ENCODE data around the gene CCDC60.

Gene CCDC60

DNA sequence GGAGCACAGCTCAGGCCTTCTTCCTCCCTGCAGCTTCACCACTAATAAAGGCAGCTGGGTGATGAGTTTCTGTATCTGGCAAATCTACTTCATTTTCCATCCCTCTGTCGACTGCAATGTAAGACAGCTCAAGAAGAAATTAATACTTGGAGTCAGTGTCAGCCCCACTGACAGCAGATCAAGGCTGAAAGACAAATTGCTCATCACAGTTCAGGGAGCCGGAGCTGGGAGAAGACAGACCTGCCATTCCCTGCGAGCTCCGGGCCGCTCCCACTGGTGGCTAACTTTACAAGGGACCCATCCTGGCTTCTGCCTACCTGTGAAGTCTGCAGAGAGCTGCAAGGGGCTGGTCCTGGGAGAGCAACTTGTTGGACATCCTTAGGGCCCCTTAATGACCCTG lies 49.8 kb downstream of the CCDC60 start:
- DNase-seq (ENCODE audit: low read depth) = no peak

DNA sequence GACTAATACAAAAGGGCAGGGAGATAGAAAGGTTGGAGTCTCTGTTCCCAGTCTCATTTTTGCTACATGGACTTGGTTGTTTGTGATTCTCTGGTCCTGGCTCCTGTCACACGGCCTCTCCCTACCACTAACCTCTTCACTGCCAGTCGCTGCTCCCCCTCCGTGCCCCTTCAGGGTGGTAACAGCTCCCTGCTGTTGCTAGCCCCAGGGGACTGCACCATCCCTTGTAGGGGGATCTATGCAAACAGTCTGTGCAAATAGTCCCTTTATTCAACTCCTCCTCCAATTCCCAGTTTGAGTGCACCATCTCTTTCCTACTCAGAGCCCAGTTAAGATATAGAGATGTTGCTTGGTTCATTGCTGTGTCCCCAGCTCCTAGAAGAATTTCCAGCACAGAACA lies 51.1 kb downstream of the CCDC60 start:
- no peak for DNase-seq (ENCODE audit: low read depth)

DNA sequence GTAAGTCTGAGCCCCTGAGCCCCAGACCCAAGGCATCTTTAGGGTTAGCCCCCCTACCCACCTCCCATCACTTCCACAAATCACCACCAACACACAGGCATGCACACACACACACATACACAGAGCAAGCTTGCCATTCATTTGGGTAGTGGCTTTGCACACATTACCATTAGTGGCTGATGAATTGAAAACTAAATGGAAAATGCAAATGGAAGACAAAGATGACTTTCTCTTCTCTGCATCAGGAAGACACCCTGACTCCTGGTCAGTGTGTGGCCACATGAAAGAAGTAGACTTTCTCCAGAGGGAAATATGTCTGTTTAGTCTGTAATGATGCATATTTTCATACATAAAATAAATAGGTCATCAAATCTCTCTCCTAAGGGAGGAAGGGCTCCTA lies 55.2 kb downstream of the CCDC60 start:
- no peak for DNase-seq (ENCODE audit: low read depth)

DNA sequence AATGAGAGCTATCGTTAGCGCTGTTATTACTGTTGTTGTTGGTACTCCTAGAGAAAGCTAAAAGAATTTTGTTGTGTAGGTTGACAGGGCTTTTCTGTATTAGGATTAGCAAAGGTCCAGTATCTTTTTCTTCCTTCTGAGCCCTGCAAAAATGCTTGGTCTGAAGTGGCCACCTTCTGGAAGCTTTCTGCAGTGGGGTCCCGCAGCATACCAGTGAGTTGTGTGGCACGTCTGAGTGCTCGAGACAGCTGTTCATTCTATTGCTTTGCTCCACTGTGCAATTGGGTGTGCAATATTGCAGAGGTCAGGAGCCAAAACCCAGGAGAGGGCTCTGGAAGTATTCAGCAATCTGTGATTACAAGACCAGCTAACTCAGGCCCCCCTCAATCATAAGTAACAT lies 57.1 kb downstream of the CCDC60 start:
- no peak for DNase-seq (ENCODE audit: low read depth)

DNA sequence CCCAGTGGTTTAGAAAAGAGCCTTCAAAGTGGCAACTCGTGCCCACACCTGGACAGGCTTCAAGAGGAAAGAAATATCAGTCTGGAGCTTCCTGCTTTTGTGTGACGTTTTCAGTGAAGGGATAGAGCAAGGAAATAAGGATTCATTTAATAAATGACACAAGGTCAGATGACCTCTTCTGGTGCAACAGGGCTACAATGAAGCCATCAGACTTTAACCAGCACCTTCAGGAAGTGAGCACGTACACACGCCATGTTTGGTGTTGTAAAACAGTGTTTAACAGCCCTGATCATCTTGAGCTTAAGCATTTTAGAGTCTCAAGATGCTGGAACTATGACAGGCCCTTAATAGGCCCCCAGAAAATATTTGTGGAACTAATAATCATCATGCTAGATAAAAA lies 59.1 kb downstream of the CCDC60 start:
- DNase-seq (ENCODE audit: low read depth) = no peak

DNA sequence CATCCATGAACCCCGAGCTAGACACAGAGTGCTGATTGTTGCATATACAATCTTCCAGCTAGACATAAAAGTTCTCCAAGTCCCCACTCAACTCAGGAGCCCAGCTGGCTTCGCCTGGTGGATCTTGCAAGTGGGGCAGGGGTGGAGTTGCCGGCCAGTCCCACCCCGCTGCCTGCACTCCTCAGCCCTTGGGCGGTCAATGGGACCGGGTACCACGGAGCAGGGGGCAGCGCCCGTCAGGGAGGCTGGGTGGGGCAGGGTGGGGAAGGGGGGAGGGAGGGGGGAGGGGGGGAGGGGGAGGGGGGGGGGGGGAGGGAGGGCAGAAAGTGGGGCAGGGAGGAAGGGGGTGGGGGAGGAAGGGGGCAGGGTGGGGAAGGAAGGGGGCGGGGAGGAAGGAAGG lies 63.0 kb downstream of the CCDC60 start:
- DNase-seq (ENCODE audit: low read depth) = no peak

DNA sequence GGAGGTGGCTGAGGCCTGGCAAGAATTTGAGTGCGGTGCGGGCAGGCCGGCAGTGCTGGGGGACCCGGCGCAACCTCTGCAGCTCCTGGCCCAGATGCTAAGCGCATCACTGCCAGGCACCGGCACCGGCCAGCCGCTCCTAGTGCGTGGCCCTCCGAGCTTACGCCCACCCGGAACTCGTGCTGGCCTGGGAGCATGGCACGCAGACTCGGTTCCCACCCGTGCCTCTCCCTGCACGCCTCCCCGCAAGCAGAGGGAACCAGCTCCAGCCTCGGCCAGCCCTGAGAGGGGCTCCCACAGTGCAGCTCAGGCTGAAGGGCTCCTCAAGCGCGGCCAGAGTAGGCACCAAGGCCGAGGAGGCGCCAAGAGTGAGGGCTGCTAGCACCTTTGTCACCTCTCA lies 63.7 kb downstream of the CCDC60 start:
- DNase-seq (ENCODE audit: low read depth) = no peak

DNA sequence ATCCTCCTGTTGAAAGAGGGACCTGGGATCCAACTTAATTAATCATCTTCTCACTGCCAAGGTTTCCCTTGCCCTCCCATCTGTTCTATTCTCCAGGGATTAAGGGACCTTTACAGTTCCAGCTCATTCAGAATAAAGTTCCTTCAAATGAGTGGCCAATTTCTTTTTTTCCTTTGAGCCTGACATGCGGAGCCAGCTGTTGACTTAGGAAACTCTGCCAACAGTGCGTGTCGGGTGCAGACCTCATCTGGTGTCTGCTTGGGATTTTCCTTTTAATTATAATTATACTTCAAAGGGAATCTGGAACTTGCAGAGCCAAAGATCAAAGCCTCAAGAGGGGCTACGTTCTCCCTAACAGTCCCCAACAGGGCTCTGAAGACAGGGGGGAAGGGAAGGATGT lies 64.8 kb downstream of the CCDC60 start:
- no peak for DNase-seq (ENCODE audit: low read depth)

DNA sequence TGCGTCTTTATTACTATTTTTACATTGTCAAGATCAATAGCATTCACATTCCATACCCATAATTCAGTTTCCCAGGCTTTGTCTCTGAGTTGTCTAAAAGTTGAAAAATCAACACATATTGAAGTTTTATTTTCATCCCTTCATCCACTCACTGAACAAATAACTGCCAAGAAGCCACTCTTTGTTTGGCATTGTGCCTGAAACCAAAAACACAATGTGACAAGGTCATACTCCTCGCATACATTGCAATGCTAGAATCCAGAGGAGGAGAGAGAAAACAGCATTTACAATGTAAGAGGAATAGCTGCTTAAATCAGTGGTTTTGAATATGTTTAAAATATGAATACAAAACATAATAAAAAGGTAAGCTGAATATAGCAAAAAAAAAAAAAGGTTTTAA lies 71.8 kb downstream of the CCDC60 start:
- no peak for DNase-seq (ENCODE audit: low read depth)

DNA sequence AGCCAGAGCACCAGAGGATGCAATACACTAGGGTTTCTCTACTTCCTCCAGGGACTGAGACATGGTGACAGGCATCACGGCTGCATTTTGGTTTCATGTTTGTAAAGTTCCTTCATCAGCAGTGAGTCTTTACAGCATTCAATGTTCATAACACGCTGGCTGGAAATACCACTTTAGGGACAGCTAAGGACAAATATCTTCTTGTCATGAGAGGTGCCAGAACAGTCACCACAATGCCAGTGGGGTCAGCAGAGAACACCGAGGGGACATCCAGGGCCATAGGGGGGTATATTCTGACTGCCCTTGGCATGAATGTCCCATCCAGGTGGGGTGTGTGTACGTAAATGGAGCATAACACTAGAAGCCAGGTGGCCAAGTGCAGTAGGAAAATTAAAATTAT lies 72.3 kb downstream of the CCDC60 start:
- no peak for DNase-seq (ENCODE audit: low read depth)

DNA sequence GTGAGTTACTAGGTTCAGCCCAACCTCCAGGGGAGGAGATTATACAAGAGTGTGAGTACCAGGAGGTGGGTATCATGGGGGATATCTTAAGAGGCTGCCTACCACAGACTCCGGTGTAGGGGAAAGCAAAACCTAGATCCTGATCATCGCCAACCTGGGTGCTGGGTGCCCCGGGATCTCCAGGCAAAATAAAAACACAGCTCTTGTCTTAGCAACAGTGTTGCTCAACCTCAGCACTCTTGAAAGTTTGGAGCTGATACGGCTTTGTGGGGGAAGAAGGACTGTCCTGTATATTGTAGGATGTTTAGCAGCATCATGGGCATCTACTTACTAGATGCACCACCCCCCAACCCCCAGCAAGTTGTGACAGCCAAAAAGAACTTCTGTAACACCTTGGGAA lies 74.5 kb downstream of the CCDC60 start:
- DNase-seq (ENCODE audit: low read depth) = no peak

DNA sequence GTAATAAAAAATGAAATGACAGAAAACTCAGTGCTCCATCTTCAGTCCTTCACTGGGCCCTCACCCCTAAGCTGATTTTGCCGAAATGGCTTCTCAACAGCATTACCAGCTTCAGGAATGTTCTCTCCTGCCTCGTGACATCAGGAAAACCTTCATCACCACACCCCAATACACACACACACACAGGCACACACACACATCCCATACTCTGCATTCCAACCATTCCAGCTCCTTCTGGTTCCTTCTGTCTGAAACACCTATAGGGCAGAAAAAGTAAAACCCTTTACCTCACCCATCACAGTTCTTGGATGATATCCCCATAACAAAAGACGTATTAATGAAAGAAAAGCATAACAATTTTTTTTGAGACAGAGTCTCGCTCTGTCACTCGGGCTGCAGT lies 75.9 kb downstream of the CCDC60 start:
- no peak for DNase-seq (ENCODE audit: low read depth)

DNA sequence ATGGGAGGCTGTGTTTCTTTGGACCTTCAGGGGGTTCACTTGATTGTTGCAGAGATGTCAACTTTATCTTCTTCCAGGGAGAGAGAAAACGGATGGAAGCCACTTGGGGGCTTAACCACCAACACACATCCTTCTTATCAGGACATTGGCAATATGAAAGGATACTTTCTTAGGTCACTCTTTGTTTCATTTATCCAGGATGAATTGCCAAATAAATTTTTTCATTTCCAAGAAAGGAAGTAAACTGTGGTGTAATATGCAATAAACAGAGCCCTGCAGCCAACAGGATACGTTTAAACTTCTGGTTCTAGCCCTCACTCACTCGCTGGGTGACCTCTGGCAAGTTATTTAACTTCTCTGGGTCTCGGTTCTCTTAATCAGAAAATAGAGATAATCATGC lies 77.8 kb downstream of the CCDC60 start:
- DNase-seq (ENCODE audit: low read depth) = no peak

DNA sequence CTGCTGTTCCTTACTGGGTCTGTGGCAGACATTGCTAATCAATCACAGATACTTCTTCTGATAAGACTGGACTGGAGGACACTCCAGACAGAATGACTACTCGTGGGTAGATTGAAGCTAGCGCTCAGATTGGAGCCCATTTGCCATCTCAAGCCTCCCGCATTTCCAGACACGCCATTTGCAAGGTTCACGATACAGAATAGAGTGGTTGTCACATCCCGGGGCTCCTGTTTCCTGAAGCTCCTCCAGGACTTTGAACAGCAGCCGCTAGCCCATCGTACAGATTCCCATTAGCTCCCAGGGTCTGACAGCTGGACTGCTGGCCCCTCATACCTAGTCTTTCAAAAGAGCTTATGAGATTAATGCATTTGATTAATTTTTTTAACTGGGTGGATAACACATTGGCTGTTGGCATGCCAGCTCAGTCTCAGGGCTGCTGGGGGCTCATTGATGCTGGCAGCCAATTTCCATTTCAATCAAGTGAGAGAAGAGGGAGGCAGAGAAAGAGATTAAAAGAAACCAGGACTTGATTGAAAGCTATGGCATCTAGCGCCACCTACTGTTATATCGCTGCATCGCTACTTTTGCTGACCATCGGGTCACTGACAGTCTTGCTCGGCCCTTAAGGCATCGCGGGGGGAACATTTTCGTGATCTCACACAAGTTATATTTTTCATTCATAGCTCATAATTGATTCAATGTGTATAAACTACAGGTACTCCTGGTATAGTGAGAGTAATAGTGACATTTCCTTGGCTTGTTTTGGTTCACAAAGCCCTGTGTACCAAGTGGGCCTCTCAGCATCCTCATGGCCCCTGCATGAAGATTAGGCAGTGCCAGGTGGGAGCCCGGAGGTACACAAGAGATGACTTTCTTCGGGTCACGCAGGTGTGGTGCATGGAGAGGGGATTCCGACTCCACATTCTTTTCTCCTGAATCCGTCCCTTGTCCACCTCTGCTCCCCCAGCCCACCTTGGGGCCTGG lies 78.6 kb downstream of the CCDC60 start:
- DNase-seq (ENCODE audit: low read depth) = no peak

DNA sequence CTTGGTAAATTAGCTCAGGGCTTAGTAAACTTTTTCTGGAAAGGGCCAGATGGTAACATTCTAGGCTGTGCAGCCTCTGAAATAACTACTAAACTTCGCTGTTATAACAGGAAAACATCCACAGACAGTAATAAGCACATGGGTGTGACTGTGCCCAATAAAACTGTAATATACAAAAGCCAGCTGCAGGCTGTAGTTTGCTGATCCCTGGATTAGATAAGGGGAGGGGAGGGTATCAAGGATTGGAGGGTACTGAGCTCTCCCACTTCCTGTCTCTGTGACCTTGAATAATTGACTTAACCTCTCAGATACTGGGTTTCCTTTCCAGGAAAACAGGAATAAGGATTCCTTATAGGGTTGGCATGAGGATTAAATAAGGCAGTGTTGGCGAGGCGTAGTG lies 81.2 kb downstream of the CCDC60 start:
- no peak for DNase-seq (ENCODE audit: low read depth)

DNA sequence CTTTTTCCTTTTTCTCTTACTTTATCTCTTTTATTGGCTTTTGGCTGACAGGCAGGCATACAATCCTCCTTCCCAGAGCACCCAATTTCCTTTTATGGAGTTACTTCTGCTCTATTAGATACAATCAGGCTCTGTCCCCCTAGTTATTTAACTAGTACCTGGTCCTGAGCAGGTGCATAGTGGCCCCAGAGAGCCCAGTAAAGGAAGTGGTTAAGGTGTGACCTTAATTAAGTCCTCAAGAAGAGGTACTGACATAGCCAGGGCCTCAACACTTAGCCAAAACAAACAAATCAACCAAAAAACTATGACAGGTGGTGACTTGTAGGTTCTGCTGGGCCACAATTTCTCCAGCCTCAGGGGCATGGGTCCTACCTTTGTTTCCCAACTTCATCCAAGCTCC lies 82.9 kb downstream of the CCDC60 start:
- DNase-seq (ENCODE audit: low read depth) = no peak

DNA sequence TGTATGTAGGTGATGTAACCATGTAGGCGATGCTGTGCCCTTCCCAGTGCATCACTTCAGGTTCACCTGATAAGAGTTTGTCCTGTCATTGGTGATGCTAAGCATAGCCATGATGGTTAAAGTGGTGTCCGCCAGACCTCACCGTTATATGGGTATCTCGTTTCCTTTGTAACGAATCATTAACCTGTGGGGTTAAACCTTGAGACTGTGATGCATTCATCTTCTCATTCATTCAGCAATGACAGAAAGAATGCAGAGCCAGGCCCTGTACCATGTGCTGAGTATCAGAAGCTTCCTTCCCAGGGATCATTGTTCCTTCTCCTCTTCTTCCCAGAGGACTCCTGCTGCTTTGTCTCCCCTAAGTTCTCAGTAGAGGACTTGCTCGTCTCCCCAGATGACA lies 84.9 kb downstream of the CCDC60 start:
- DNase-seq (ENCODE audit: low read depth) = no peak

DNA sequence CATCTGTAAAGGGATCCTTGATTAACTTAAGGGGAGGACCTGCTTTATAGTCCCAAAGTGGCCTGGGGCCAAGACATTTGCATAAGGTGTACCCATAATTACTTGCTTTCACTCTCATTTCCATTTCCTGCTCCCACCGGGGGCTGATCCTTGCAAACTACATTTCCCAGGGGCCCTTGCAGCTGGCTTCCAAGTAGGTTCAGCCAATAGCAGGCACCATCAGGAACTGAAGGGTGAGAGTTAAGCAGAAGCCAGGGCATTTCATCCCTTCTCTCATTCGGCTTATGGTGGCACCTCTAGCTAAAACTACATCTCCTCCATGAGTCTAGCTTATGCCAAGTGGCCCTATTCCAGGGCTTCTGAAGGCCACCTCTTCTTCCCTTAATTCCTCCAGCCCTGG lies 88.8 kb downstream of the CCDC60 start:
- no peak for DNase-seq (ENCODE audit: low read depth)

DNA sequence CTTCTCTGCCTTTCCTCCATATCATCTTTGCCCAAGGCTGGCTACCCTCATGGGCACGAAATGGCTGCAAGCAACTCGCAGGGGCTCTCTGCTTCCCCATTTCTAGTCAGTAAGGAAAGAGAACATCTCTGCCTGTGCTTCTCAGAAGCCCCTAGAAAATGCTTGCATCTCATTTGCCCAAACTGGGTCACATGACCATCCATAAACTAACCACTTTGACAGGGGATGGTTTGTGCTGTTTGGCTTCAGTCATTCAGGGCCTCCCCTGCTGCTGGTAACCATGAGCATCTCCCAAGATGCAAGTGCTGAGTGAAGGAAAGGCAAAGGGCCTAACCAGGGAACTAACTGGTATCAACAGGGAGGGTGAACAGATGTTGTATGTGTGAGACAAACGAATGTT lies 91.1 kb downstream of the CCDC60 start:
- DNase-seq (ENCODE audit: low read depth) = no peak

DNA sequence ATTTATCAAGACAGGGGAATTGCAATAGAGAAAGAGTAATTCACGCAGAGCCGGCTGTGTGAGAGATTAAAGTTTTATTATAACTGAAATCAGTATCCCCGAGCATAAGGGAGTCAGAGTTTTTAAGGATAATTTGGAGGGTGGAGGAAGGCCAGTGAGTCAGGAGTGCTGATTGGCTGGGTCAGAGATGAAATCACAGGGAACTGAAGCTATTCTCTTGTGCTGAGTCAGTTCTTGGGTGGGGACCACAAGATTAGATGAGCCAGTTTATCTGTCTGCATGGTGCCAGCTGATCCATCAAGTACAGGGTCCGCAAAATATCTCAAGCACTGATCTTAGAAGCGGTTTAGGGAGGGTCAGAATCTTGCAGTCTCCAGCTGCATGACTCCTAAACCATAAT lies 96.6 kb downstream of the CCDC60 start:
- DNase-seq (ENCODE audit: low read depth) = no peak

DNA sequence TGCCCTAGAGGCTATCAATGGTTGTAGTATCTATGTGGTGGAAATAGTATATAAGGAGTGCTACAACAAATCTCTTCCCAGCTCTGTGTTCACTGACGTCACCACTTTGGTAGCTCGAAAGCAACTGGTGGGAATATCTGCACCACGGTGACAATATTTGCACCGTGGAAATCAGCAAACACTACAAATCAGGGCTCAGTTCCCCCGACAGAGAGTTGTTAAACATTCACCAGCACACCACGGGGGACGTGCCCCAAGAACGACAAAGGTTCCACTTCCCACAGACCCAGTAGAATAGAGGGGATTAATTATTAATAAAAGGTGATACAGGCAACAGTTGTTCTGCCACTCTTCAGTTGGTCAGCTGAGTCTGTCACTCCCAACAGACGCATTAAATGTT lies 98.4 kb downstream of the CCDC60 start:
- no peak for DNase-seq (ENCODE audit: low read depth)

DNA sequence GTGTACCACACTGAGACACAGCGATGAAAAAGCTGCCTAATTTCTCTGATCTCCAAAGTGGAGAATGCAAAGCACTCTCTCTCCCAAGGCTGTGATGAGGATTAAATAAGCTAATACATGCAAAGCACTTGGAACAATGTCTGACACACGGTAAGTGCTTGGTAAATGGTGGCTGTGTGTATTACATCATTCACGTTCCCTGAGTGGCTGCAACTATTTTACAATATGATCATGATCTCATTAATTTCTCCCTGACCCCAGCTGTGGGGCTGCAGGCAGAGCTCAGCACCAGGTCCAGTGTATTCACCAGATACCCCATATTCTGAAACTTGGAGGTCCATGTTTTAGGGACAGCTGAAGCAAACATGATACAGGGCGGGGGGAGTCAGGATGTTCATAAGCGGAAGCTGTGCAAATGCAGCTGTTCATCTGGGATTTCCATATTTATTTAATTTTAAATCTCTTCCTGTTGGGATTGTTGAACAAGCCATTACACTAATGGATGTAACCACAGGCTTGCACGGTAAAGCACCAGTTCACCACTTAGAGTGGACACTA lies 106.4 kb downstream of the CCDC60 start:
- no peak for DNase-seq (ENCODE audit: low read depth)

DNA sequence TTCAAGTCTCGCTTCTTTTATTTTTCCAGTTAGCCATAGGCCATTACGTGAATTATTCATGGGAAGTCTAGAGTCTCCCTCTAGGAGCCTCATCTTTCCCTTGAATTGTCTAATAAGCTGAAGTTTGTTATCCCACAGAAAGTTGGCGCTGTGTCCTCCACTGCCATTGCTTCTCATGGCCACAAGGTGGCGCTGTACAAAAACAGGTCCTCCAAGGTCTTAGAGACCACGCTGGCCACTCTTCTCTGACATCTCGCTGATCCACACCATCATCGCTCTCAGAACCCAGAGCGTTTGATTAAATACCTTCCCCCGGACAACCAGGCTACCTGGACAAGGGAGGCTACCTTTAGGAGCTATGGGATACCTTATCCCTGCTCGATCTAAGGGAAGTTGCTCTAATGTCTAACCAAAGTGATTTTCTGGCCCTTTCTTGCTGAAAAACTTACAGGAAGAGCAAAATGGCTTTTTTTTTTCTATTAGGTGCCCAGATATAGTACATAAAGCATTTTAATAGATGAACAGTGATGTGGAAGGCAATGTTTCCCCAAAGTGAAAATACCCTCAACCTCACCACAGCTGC lies 110.0 kb downstream of the CCDC60 start:
- DNase-seq (ENCODE audit: low read depth) = no peak

DNA sequence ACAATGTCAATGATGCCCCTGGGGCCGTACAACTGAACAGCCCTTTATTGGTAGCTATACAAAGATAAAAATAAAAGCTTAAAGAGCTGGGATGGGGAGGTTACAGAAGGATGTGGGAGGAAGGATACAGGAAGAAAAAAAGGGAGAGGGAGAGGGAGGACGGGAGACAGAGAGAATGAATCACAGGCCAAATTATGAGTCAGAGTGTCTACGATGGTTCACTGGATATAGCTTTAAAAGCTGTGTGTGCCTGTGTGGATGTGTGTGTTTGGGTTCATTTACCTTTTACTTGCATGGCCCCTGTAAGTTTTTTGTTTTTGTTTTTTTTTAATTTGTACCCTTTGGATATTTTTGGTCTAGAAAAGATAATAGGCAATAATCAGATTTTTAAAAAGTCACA lies 111.9 kb downstream of the CCDC60 start:
- DNase-seq (ENCODE audit: low read depth) = no peak
